ENCODE data around the gene COL4A6.
A peak's percentile ranks its signal among the peaks of the same experiment; 100 is the strongest.

COL4A6 gene

GRCh38 chrX:108216919-108217571 is 221.2 kb downstream of the COL4A6 start:
- Histone ChIP-seq H4K5ac (ENCODE audit: low read length) (no peak overlapping the region), H3K4me3 (ENCODE audit: low read length) (no peak overlapping the region), H2AK5ac (ENCODE audit: low read length) (no peak overlapping the region), H2BK15ac (replicated peaks; ENCODE audit: low read depth) (no peak overlapping the region), H3K27ac (ENCODE audit: low read depth, low read length) (no peak overlapping the region), H3K4me2 (ENCODE audit: low read length) (no peak overlapping the region), H2BK5ac (ENCODE audit: low read length) (no peak overlapping the region), H3K9ac (ENCODE audit: low read length) (no peak overlapping the region), H3K4me1 (ENCODE audit: control insufficient read depth, low read depth, low read length) (no peaks in the 10 kb centered on the region), H3K23ac (ENCODE audit: low read length) (no peak overlapping the region), H3K56ac (ENCODE audit: low read length) (no peak overlapping the region), H3K36me3 (ENCODE audit: control insufficient read depth, insufficient read depth, low read length) (no peaks in the 10 kb centered on the region), H3K18ac (ENCODE audit: low read length) (no peak overlapping the region), H3K79me2 (ENCODE audit: control insufficient read depth, insufficient read depth, low read length) (no peaks in the 10 kb centered on the region), H3K27me3 (ENCODE audit: insufficient read depth, low read length, poor library complexity) (no peaks in the 10 kb centered on the region), H3K79me1 (ENCODE audit: low read length) (no peaks in the 10 kb centered on the region), H2BK120ac (ENCODE audit: low read depth, low read length) (no peak overlapping the region), H4K8ac (ENCODE audit: low read depth, low read length) (no peak overlapping the region), H3K4ac (ENCODE audit: low read depth, low read length) (no peak overlapping the region)
- DNase-seq, result no peak
- no CpG with 5 or more reads among the region's 3 CpGs for WGBS (ENCODE audit: extremely low coverage, insufficient coverage, low lambda C conversion rate)

GRCh38 chrX:108216405-108216804 is 221.8 kb downstream of the COL4A6 start:
- no peak overlapping the region for H3K4me3 ChIP-seq (ENCODE audit: low read length)
- H4K5ac ChIP-seq (ENCODE audit: low read length), result no peak overlapping the region
- no peak for DNase-seq
- H2BK15ac ChIP-seq (replicated peaks; ENCODE audit: low read depth), result no peak overlapping the region
- no peak overlapping the region for H2AK5ac ChIP-seq (ENCODE audit: low read length)
- H4K8ac ChIP-seq (ENCODE audit: low read depth, low read length), result no peak overlapping the region
- H3K4ac ChIP-seq (ENCODE audit: low read depth, low read length), result no peak overlapping the region
- H3K23ac ChIP-seq (ENCODE audit: low read length), result no peak overlapping the region
- no peak overlapping the region for H2BK5ac ChIP-seq (ENCODE audit: low read length)
- H3K9ac ChIP-seq (ENCODE audit: low read length), result no peak overlapping the region
- no peak overlapping the region for H3K56ac ChIP-seq (ENCODE audit: low read length)
- no peak overlapping the region for H3K18ac ChIP-seq (ENCODE audit: low read length)
- no peaks in the 10 kb centered on the region for H3K79me2 ChIP-seq (ENCODE audit: control insufficient read depth, insufficient read depth, low read length)
- no peaks in the 10 kb centered on the region for H3K79me1 ChIP-seq (ENCODE audit: low read length)
- no peak overlapping the region for H3K4me2 ChIP-seq (ENCODE audit: low read length)
- no peak overlapping the region for H2BK120ac ChIP-seq (ENCODE audit: low read depth, low read length)
- H3K36me3 ChIP-seq (ENCODE audit: control insufficient read depth, insufficient read depth, low read length), result no peaks in the 10 kb centered on the region
- H3K4me1 ChIP-seq (ENCODE audit: control insufficient read depth, low read depth, low read length), result no peaks in the 10 kb centered on the region
- H3K27me3 ChIP-seq (ENCODE audit: insufficient read depth, low read length, poor library complexity), result no peaks in the 10 kb centered on the region
- no CpG with 5 or more reads among the region's 1 CpG for WGBS (ENCODE audit: extremely low coverage, insufficient coverage, low lambda C conversion rate)
- H3K27ac ChIP-seq (ENCODE audit: low read depth, low read length), result no peak overlapping the region

- no CpG with 5 or more reads among the region's 1 CpG for WGBS (ENCODE audit: extremely low coverage, insufficient coverage, low lambda C conversion rate)
- no peak overlapping the region for H3K4ac ChIP-seq (ENCODE audit: low read depth, low read length)
- H3K27ac ChIP-seq (ENCODE audit: low read depth, low read length), result no peak overlapping the region
Observed at GRCh38 chrX:108211301-108211700, 226.9 kb downstream of the COL4A6 start.

GRCh38 chrX:108209006-108209554 is 229.1 kb downstream of the COL4A6 start:
- no peak overlapping the region for H4K5ac ChIP-seq (ENCODE audit: low read length)

More at GRCh38 chrX:108211301-108211700, 226.9 kb downstream of the COL4A6 start:
- Histone ChIP-seq H3K18ac (ENCODE audit: low read length) (no peak overlapping the region), H2AK5ac (ENCODE audit: low read length) (no peak overlapping the region), H3K4me1 (ENCODE audit: control insufficient read depth, low read depth, low read length) (no peaks in the 10 kb centered on the region), H2BK120ac (ENCODE audit: low read depth, low read length) (no peak overlapping the region), H3K36me3 (ENCODE audit: control insufficient read depth, insufficient read depth, low read length) (no peaks in the 10 kb centered on the region), H3K56ac (ENCODE audit: low read length) (no peak overlapping the region), H4K8ac (ENCODE audit: low read depth, low read length) (no peak overlapping the region), H3K9ac (ENCODE audit: low read length) (no peak overlapping the region), H3K79me2 (ENCODE audit: control insufficient read depth, insufficient read depth, low read length) (no peaks in the 10 kb centered on the region), H3K23ac (ENCODE audit: low read length) (no peak overlapping the region), H2BK5ac (ENCODE audit: low read length) (no peak overlapping the region), H4K5ac (ENCODE audit: low read length) (no peak overlapping the region), H3K79me1 (ENCODE audit: low read length) (no peaks in the 10 kb centered on the region), H2BK15ac (replicated peaks; ENCODE audit: low read depth) (no peak overlapping the region), H3K4me3 (ENCODE audit: low read length) (no peak overlapping the region), H3K4me2 (ENCODE audit: low read length) (no peak overlapping the region), H3K27me3 (ENCODE audit: insufficient read depth, low read length, poor library complexity) (no peaks in the 10 kb centered on the region)
- DNase-seq, result no peak

GRCh38 chrX:108203540-108203939 is 234.7 kb downstream of the COL4A6 start:
- Histone ChIP-seq H3K79me1 (ENCODE audit: low read length) (no peaks in the 10 kb centered on the region), H3K27me3 (ENCODE audit: insufficient read depth, low read length, poor library complexity) (no peaks in the 10 kb centered on the region), H3K27ac (ENCODE audit: low read depth, low read length) (no peak overlapping the region), H2AK5ac (ENCODE audit: low read length) (no peak overlapping the region), H3K36me3 (ENCODE audit: control insufficient read depth, insufficient read depth, low read length) (no peaks in the 10 kb centered on the region), H2BK120ac (ENCODE audit: low read depth, low read length) (no peak overlapping the region), H3K18ac (ENCODE audit: low read length) (no peak overlapping the region), H3K23ac (ENCODE audit: low read length) (no peak overlapping the region), H3K9ac (ENCODE audit: low read length) (no peak overlapping the region), H2BK5ac (ENCODE audit: low read length) (no peak overlapping the region), H3K4me1 (ENCODE audit: control insufficient read depth, low read depth, low read length) (no peaks in the 10 kb centered on the region), H3K4me3 (ENCODE audit: low read length) (no peak overlapping the region), H4K5ac (ENCODE audit: low read length) (no peak overlapping the region), H2BK15ac (replicated peaks; ENCODE audit: low read depth) (no peak overlapping the region), H3K79me2 (ENCODE audit: control insufficient read depth, insufficient read depth, low read length) (no peaks in the 10 kb centered on the region), H4K8ac (ENCODE audit: low read depth, low read length) (no peak overlapping the region), H3K56ac (ENCODE audit: low read length) (no peak overlapping the region), H3K4ac (ENCODE audit: low read depth, low read length) (no peak overlapping the region), H3K4me2 (ENCODE audit: low read length) (no peak overlapping the region)
- DNase-seq, result no peak
- WGBS (ENCODE audit: extremely low coverage, insufficient coverage, low lambda C conversion rate), result no CpG with 5 or more reads among the region's 3 CpGs

More at GRCh38 chrX:108209006-108209554, 229.1 kb downstream of the COL4A6 start:
- H4K8ac ChIP-seq (ENCODE audit: low read depth, low read length), result no peak overlapping the region
- no peaks in the 10 kb centered on the region for H3K79me1 ChIP-seq (ENCODE audit: low read length)
- H3K79me2 ChIP-seq (ENCODE audit: control insufficient read depth, insufficient read depth, low read length), result no peaks in the 10 kb centered on the region
- H3K9ac ChIP-seq (ENCODE audit: low read length), result no peak overlapping the region
- H3K36me3 ChIP-seq (ENCODE audit: control insufficient read depth, insufficient read depth, low read length), result no peaks in the 10 kb centered on the region
- no peak overlapping the region for H3K56ac ChIP-seq (ENCODE audit: low read length)
- H3K27ac ChIP-seq (ENCODE audit: low read depth, low read length), result no peak overlapping the region
- H3K4me3 ChIP-seq (ENCODE audit: low read length), result no peak overlapping the region
- H3K27me3 ChIP-seq (ENCODE audit: insufficient read depth, low read length, poor library complexity), result no peaks in the 10 kb centered on the region
- H2AK5ac ChIP-seq (ENCODE audit: low read length), result no peak overlapping the region
- H3K4me2 ChIP-seq (ENCODE audit: low read length), result no peak overlapping the region
- H3K4me1 ChIP-seq (ENCODE audit: control insufficient read depth, low read depth, low read length), result no peaks in the 10 kb centered on the region
- no peak overlapping the region for H3K18ac ChIP-seq (ENCODE audit: low read length)
- H2BK120ac ChIP-seq (ENCODE audit: low read depth, low read length), result no peak overlapping the region
- no peak overlapping the region for H3K23ac ChIP-seq (ENCODE audit: low read length)
- no peak overlapping the region for H2BK5ac ChIP-seq (ENCODE audit: low read length)
- peak; percentile 17 for DNase-seq
- WGBS (ENCODE audit: extremely low coverage, insufficient coverage, low lambda C conversion rate), result no CpG with 5 or more reads among the region's 3 CpGs
- H2BK15ac ChIP-seq (replicated peaks; ENCODE audit: low read depth), result no peak overlapping the region
- no peak overlapping the region for H3K4ac ChIP-seq (ENCODE audit: low read depth, low read length)

GRCh38 chrX:108199691-108200090 is 238.5 kb downstream of the COL4A6 start:
- Histone ChIP-seq H3K79me2 (ENCODE audit: control insufficient read depth, insufficient read depth, low read length) (no peaks in the 10 kb centered on the region), H3K27ac (ENCODE audit: low read depth, low read length) (no peak overlapping the region), H3K79me1 (ENCODE audit: low read length) (no peaks in the 10 kb centered on the region), H3K27me3 (ENCODE audit: insufficient read depth, low read length, poor library complexity) (no peaks in the 10 kb centered on the region), H3K4me3 (ENCODE audit: low read length) (no peak overlapping the region), H3K56ac (ENCODE audit: low read length) (no peak overlapping the region), H2BK120ac (ENCODE audit: low read depth, low read length) (no peak overlapping the region), H3K36me3 (ENCODE audit: control insufficient read depth, insufficient read depth, low read length) (no peaks in the 10 kb centered on the region), H4K5ac (ENCODE audit: low read length) (no peak overlapping the region), H3K4ac (ENCODE audit: low read depth, low read length) (no peak overlapping the region), H3K9ac (ENCODE audit: low read length) (no peak overlapping the region), H3K4me2 (ENCODE audit: low read length) (no peak overlapping the region), H2AK5ac (ENCODE audit: low read length) (no peak overlapping the region), H3K18ac (ENCODE audit: low read length) (no peak overlapping the region), H2BK15ac (replicated peaks; ENCODE audit: low read depth) (no peak overlapping the region), H4K8ac (ENCODE audit: low read depth, low read length) (no peak overlapping the region), H3K23ac (ENCODE audit: low read length) (no peak overlapping the region), H2BK5ac (ENCODE audit: low read length) (no peak overlapping the region), H3K4me1 (ENCODE audit: control insufficient read depth, low read depth, low read length) (no peaks in the 10 kb centered on the region)
- peak; percentile 44 for DNase-seq
- WGBS (ENCODE audit: extremely low coverage, insufficient coverage, low lambda C conversion rate), result no CpG with 5 or more reads among the region's 4 CpGs

Data from mesendoderm (in vitro differentiated cells).